GM23338 (cell line): ENCODE results near the gene CLCN1. TPM values are rescaled to one million over a fixed set of nuclear protein-coding genes. Genes with fewer than 3 reads are reported as not detected.

Experiments
- ATAC-seq: fragments of 200-7000 bp; cut with Tn5 transposase; 3 replicates; pipeline ENCODE4 v1.9.1; 2020
- DNase-seq: peaks from one replicate; pipeline ENCODE4 v3.0.0-alpha.2; 2015; ENCODE audit warnings: low spot score
- H2AFZ ChIP-seq: fragments of 200-600 bp; sonication (generic); 2 replicates; pipeline ENCODE4 v1.8.0; 2016; ENCODE audit warnings: antibody characterized with exemption, mild to moderate bottlenecking, moderate library complexity
- H3F3A ChIP-seq: fragments of 200-600 bp; sonication (generic); replicated peaks from 2 replicates; pipeline ENCODE4 v1.8.0; 2017; ENCODE audit warnings: antibody characterized with exemption, mixed run types, low read depth
- H3K27ac ChIP-seq: fragments of 200-600 bp; sonication (generic); 2 replicates; pipeline ENCODE4 v1.6.1; 2016; ENCODE audit warnings: low read depth
- H3K27me3 ChIP-seq: fragments of 200-600 bp; sonication (generic); 2 replicates; pipeline ENCODE4 v1.8.0; 2016; ENCODE audit warnings: mild to moderate bottlenecking, mixed run types, moderate library complexity; ENCODE audit not compliant: insufficient read depth
- H3K36me3 ChIP-seq: fragments of 200-600 bp; sonication (generic); 2 replicates; pipeline ENCODE4 v1.8.0; 2016; ENCODE audit warnings: mild to moderate bottlenecking; ENCODE audit not compliant: insufficient read depth
- H3K4me1 ChIP-seq: fragments of 200-600 bp; sonication (generic); 2 replicates; pipeline ENCODE4 v1.8.0; 2016; ENCODE audit warnings: mild to moderate bottlenecking, moderate library complexity; ENCODE audit not compliant: insufficient read depth
- H3K4me2 ChIP-seq: fragments of 200-600 bp; sonication (generic); 2 replicates; pipeline ENCODE4 v1.7.1; 2017; ENCODE audit warnings: mixed run types
- H3K4me3 ChIP-seq: fragments of 200-600 bp; sonication (generic); 2 replicates; pipeline ENCODE4 v1.6.1; 2016; ENCODE audit warnings: mixed run types
- H3K79me2 ChIP-seq: fragments of 200-600 bp; sonication (generic); replicated peaks from 2 replicates; pipeline ENCODE4 v1.8.0; 2017; ENCODE audit warnings: mild to moderate bottlenecking; ENCODE audit not compliant: insufficient read depth
- H3K9me2 ChIP-seq: fragments of 200-600 bp; sonication (generic); 2 replicates; pipeline ENCODE4 v1.8.0; 2017; ENCODE audit not compliant: insufficient read depth
- H4K20me1 ChIP-seq: fragments of 200-600 bp; sonication (generic); replicated peaks from 2 replicates; pipeline ENCODE4 v1.8.0; 2017; ENCODE audit warnings: mild to moderate bottlenecking; ENCODE audit not compliant: insufficient read depth
- H3K27ac Mint-ChIP-seq: 2 replicates; pipeline ENCODE4 v1.8.0; 2020; ENCODE audit warnings: inconsistent platforms, mild to moderate bottlenecking, moderate library complexity, mixed read lengths
- H3K27me3 Mint-ChIP-seq: 3 replicates; pipeline ENCODE4 v1.8.0; 2022; ENCODE audit warnings: low read depth, mild to moderate bottlenecking, moderate library complexity, mixed read lengths, inconsistent platforms; ENCODE audit not compliant: insufficient read depth, poor library complexity
- H3K36me3 Mint-ChIP-seq: 3 replicates; pipeline ENCODE4 v1.8.0; 2021; ENCODE audit warnings: low read depth, mild to moderate bottlenecking, inconsistent platforms, moderate library complexity, mixed read lengths
- H3K4me1 Mint-ChIP-seq: 3 replicates; pipeline ENCODE4 v1.8.0; 2020; ENCODE audit warnings: mild to moderate bottlenecking, inconsistent platforms, mixed read lengths
- H3K4me3 Mint-ChIP-seq: 3 replicates; pipeline ENCODE4 v1.8.0; 2021; ENCODE audit warnings: moderate library complexity, mild to moderate bottlenecking, inconsistent platforms, mixed read lengths
- H3K9me3 Mint-ChIP-seq: 3 replicates; pipeline ENCODE4 v1.8.0; 2020; ENCODE audit warnings: moderate library complexity, mild to moderate bottlenecking, inconsistent platforms, mixed read lengths
- CREB1 ChIP-seq: fragments of 250-450 bp; sonication (Bioruptor Pico); IDR thresholded peaks from 2 replicates; pipeline ENCODE4 v1.5.0; 2020; ENCODE audit warnings: low read depth, mild to moderate bottlenecking, moderate library complexity
- EZH2 ChIP-seq: fragments of 200-600 bp; sonication (generic); IDR thresholded peaks from one replicate; pipeline ENCODE4 v1.8.0; 2017; ENCODE audit warnings: antibody characterized with exemption, mild to moderate bottlenecking, low read depth; ENCODE audit not compliant: unreplicated experiment
- EZH2phosphoT487 ChIP-seq: fragments of 200-600 bp; sonication (generic); IDR thresholded peaks from one replicate; pipeline ENCODE4 v1.8.1; 2018; ENCODE audit warnings: antibody characterized with exemption; ENCODE audit not compliant: unreplicated experiment
- JUNB ChIP-seq: IDR thresholded peaks from one replicate; pipeline ENCODE4 v1.6.1; 2016; ENCODE audit warnings: antibody characterized with exemption; ENCODE audit not compliant: unreplicated experiment
- NANOG ChIP-seq: IDR thresholded peaks from 2 replicates; pipeline ENCODE4 v1.6.1; 2016; ENCODE audit warnings: antibody characterized with exemption, borderline replicate concordance
- POLR2AphosphoS5 ChIP-seq: IDR thresholded peaks from 2 replicates; pipeline ENCODE4 v1.6.1; 2016; ENCODE audit warnings: antibody characterized with exemption, low read depth
- STAT1 ChIP-seq: IDR thresholded peaks from one replicate; pipeline ENCODE4 v1.6.1; 2016; ENCODE audit warnings: antibody characterized with exemption; ENCODE audit not compliant: unreplicated experiment
- ZNF114 ChIP-seq: fragments of 250-450 bp; sonication (Bioruptor Pico); IDR thresholded peaks from 2 replicates; pipeline ENCODE4 v1.5.0; 2020; ENCODE audit warnings: mild to moderate bottlenecking, moderate library complexity
- ZNF331 ChIP-seq: fragments of 250-450 bp; sonication (Bioruptor Pico); IDR thresholded peaks from 2 replicates; pipeline ENCODE4 v1.5.0; 2020; ENCODE audit warnings: low read depth, mild to moderate bottlenecking, moderate library complexity
- polyA plus RNA-seq: library from polyadenylated mRNA; unstranded; fragments of >200 nt; fragmentation: Nextera tagmentation; extraction: Ambion mirVana; gene quantifications from 2 replicates; pipeline ENCODE4 v1.2.1, GENCODE V29; 2016
- total RNA-seq: library from RNA; depleted of rRNA; stranded (reverse); fragments of >200 nt; shearing (Covaris generic); gene quantifications from 2 replicates; pipeline ENCODE4 v1.2.3, GENCODE V29; 2014
- TF ChIP-seq, protein P1 (sequence below): IDR thresholded peaks from one replicate; pipeline ENCODE4 v1.6.1; 2018; ENCODE audit warnings: antibody characterized with exemption; ENCODE audit not compliant: unreplicated experiment
- TF ChIP-seq, protein P2 (sequence below): IDR thresholded peaks from 2 replicates; pipeline ENCODE4 v1.6.1; 2016; ENCODE audit warnings: antibody characterized with exemption
- TF ChIP-seq, protein P3 (sequence below), 2 experiments: fragments of 200-600 bp in 1 of 2; sonication (generic) in 1 of 2; conservative IDR thresholded peaks; 2 replicates each; pipeline versions ENCODE4 v1.5.1 to v1.6.1; 2016 to 2017; ENCODE audit warnings: antibody characterized with exemption in 2 of 2, low read depth in 2 of 2, mild to moderate bottlenecking in 2 of 2, moderate library complexity in 1 of 2
- TF ChIP-seq, protein P4 (sequence below): fragments of 250-450 bp; sonication (Bioruptor Pico); IDR thresholded peaks from 2 replicates; pipeline ENCODE4 v1.5.0; 2020; ENCODE audit warnings: mild to moderate bottlenecking, moderate library complexity

Gene CLCN1
- total and polyA plus RNA-seq, 2 experiments from 2014 or later = 0.38 to 0.48 TPM

DNA sequence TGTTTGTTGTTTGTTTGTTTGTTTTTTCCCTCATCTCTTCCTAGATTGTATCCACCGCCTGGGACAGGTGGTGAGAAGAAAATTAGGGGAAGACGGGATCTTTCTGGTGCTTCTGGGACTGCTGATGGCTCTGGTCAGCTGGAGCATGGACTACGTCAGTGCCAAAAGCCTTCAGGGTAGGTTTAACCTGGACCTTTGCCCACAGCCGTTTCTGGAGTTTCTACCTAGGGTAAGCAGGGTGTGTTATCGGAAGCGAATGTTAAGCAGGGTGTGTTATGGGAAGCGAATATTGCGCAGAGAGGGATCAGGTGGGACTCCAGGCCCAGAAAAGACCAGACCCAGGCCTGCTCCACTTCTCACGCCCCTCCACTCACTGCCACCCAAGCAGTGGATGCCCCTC, 4.7 kb downstream of the CLCN1 start (continued):
- TF ChIP-seq JUNB (no peak), EZH2 (no peak), EZH2phosphoT487 (no peak), ZNF331 (CRISPR knock-in tag) (no peak), STAT1 (no peak), CREB1 (CRISPR knock-in tag) (no peak), POLR2AphosphoS5 (no peak), ZNF114 (no peak), NANOG (no peak)
- TF ChIP-seq, protein P1, sequence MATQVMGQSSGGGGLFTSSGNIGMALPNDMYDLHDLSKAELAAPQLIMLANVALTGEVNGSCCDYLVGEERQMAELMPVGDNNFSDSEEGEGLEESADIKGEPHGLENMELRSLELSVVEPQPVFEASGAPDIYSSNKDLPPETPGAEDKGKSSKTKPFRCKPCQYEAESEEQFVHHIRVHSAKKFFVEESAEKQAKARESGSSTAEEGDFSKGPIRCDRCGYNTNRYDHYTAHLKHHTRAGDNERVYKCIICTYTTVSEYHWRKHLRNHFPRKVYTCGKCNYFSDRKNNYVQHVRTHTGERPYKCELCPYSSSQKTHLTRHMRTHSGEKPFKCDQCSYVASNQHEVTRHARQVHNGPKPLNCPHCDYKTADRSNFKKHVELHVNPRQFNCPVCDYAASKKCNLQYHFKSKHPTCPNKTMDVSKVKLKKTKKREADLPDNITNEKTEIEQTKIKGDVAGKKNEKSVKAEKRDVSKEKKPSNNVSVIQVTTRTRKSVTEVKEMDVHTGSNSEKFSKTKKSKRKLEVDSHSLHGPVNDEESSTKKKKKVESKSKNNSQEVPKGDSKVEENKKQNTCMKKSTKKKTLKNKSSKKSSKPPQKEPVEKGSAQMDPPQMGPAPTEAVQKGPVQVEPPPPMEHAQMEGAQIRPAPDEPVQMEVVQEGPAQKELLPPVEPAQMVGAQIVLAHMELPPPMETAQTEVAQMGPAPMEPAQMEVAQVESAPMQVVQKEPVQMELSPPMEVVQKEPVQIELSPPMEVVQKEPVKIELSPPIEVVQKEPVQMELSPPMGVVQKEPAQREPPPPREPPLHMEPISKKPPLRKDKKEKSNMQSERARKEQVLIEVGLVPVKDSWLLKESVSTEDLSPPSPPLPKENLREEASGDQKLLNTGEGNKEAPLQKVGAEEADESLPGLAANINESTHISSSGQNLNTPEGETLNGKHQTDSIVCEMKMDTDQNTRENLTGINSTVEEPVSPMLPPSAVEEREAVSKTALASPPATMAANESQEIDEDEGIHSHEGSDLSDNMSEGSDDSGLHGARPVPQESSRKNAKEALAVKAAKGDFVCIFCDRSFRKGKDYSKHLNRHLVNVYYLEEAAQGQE = no peak
- TF ChIP-seq, protein P2, sequence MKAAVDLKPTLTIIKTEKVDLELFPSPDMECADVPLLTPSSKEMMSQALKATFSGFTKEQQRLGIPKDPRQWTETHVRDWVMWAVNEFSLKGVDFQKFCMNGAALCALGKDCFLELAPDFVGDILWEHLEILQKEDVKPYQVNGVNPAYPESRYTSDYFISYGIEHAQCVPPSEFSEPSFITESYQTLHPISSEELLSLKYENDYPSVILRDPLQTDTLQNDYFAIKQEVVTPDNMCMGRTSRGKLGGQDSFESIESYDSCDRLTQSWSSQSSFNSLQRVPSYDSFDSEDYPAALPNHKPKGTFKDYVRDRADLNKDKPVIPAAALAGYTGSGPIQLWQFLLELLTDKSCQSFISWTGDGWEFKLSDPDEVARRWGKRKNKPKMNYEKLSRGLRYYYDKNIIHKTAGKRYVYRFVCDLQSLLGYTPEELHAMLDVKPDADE = no peak
- TF ChIP-seq, protein P3, sequence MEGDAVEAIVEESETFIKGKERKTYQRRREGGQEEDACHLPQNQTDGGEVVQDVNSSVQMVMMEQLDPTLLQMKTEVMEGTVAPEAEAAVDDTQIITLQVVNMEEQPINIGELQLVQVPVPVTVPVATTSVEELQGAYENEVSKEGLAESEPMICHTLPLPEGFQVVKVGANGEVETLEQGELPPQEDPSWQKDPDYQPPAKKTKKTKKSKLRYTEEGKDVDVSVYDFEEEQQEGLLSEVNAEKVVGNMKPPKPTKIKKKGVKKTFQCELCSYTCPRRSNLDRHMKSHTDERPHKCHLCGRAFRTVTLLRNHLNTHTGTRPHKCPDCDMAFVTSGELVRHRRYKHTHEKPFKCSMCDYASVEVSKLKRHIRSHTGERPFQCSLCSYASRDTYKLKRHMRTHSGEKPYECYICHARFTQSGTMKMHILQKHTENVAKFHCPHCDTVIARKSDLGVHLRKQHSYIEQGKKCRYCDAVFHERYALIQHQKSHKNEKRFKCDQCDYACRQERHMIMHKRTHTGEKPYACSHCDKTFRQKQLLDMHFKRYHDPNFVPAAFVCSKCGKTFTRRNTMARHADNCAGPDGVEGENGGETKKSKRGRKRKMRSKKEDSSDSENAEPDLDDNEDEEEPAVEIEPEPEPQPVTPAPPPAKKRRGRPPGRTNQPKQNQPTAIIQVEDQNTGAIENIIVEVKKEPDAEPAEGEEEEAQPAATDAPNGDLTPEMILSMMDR (conservative IDR thresholded peaks at IDR 0.05; ENCODE audit: low read depth in 2 of 2) = no peak

DNA sequence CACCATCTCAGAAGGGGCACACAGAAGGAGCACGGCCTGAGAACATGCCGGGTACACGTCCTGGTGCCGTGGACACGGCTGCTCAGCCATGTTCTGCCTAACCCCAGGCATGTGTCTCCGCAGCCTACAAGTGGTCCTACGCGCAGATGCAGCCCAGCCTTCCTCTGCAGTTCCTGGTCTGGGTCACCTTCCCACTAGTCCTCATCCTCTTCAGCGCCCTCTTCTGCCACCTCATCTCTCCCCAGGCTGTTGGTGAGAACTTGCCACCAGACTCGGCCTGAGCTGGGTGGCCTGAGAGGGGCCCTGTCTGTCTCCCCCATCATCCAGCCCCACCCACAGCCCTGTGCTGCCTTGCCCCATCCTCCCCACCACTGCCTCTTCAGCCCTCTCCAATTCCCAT, 5.3 kb downstream of the CLCN1 start:
- Mint-ChIP-seq H3K27ac (no peak overlapping the region), H3K9me3 (no peaks in the 10 kb centered on the region; the same call in 2 of the 3 replicates), H3K4me3 (no peak overlapping the region), H3K4me1 (peaks cover 30% of the 10 kb centered on the region), H3K36me3 (no peaks in the 10 kb centered on the region; the same call in 2 of the 3 replicates), H3K27me3 (peaks cover 12% of the 10 kb centered on the region)
- Histone ChIP-seq H3K27ac (no peak overlapping the region), H3F3A (no peaks in the 10 kb centered on the region), H3K4me1 (peaks cover 24% of the 10 kb centered on the region), H3K79me2 (no peaks in the 10 kb centered on the region), H3K4me3 (no peak overlapping the region), H3K9me2 (no peaks in the 10 kb centered on the region), H2AFZ (no peak overlapping the region), H4K20me1 (no peaks in the 10 kb centered on the region), H3K4me2 (no peak overlapping the region), H3K27me3 (no peaks in the 10 kb centered on the region), H3K36me3 (no peaks in the 10 kb centered on the region)
- peak; percentile 16; the same call in 2 of the 3 replicates for ATAC-seq
- no peak for DNase-seq
- no peak for TF ChIP-seq POLR2AphosphoS5
- TF ChIP-seq, protein P4, sequence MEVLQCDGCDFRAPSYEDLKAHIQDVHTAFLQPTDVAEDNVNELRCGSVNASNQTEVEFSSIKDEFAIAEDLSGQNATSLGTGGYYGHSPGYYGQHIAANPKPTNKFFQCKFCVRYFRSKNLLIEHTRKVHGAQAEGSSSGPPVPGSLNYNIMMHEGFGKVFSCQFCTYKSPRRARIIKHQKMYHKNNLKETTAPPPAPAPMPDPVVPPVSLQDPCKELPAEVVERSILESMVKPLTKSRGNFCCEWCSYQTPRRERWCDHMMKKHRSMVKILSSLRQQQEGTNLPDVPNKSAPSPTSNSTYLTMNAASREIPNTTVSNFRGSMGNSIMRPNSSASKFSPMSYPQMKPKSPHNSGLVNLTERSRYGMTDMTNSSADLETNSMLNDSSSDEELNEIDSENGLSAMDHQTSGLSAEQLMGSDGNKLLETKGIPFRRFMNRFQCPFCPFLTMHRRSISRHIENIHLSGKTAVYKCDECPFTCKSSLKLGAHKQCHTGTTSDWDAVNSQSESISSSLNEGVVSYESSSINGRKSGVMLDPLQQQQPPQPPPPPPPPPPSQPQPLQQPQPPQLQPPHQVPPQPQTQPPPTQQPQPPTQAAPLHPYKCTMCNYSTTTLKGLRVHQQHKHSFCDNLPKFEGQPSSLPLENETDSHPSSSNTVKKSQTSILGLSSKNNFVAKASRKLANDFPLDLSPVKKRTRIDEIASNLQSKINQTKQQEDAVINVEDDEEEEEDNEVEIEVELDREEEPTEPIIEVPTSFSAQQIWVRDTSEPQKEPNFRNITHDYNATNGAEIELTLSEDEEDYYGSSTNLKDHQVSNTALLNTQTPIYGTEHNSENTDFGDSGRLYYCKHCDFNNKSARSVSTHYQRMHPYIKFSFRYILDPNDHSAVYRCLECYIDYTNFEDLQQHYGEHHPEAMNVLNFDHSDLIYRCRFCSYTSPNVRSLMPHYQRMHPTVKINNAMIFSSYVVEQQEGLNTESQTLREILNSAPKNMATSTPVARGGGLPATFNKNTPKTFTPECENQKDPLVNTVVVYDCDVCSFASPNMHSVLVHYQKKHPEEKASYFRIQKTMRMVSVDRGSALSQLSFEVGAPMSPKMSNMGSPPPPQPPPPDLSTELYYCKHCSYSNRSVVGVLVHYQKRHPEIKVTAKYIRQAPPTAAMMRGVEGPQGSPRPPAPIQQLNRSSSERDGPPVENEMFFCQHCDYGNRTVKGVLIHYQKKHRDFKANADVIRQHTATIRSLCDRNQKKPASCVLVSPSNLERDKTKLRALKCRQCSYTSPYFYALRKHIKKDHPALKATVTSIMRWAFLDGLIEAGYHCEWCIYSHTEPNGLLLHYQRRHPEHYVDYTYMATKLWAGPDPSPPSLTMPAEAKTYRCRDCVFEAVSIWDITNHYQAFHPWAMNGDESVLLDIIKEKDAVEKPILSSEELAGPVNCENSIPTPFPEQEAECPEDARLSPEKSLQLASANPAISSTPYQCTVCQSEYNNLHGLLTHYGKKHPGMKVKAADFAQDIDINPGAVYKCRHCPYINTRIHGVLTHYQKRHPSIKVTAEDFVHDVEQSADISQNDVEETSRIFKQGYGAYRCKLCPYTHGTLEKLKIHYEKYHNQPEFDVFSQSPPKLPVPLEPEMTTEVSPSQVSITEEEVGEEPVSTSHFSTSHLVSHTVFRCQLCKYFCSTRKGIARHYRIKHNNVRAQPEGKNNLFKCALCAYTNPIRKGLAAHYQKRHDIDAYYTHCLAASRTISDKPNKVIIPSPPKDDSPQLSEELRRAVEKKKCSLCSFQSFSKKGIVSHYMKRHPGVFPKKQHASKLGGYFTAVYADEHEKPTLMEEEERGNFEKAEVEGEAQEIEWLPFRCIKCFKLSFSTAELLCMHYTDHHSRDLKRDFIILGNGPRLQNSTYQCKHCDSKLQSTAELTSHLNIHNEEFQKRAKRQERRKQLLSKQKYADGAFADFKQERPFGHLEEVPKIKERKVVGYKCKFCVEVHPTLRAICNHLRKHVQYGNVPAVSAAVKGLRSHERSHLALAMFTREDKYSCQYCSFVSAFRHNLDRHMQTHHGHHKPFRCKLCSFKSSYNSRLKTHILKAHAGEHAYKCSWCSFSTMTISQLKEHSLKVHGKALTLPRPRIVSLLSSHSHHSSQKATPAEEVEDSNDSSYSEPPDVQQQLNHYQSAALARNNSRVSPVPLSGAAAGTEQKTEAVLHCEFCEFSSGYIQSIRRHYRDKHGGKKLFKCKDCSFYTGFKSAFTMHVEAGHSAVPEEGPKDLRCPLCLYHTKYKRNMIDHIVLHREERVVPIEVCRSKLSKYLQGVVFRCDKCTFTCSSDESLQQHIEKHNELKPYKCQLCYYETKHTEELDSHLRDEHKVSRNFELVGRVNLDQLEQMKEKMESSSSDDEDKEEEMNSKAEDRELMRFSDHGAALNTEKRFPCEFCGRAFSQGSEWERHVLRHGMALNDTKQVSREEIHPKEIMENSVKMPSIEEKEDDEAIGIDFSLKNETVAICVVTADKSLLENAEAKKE (CRISPR knock-in tag) = no peak
